Fibroblast of lung (primary cell): ENCODE measurements around the gene IL1B. TPM values are rescaled to one million over a fixed set of nuclear protein-coding genes. Genes with fewer than 3 reads are reported as not detected.

Source experiments
- DNase-seq, 2 donors: peaks; one replicate each; pipeline versions ENCODE4 v3.0.0 to v3.0.0-alpha.2; 2010; ENCODE audit warnings: low read depth in 2 of 2
- H2AFZ ChIP-seq: 2 replicates; pipeline ENCODE4 v1.5.1; 2012; ENCODE audit warnings: low read length, control low read depth, inconsistent platforms
- H3K27ac ChIP-seq: 2 replicates; pipeline ENCODE4 v1.5.1; 2011; ENCODE audit warnings: low read length, control low read depth; ENCODE audit not compliant: insufficient read depth
- H3K27me3 ChIP-seq: 2 replicates; pipeline ENCODE4 v1.5.1; 2011; ENCODE audit warnings: mild to moderate bottlenecking, low read length; ENCODE audit not compliant: control insufficient read depth, insufficient read depth
- H3K36me3 ChIP-seq: 2 replicates; pipeline ENCODE4 v1.5.1; 2011; ENCODE audit warnings: low read length; ENCODE audit not compliant: control insufficient read depth, insufficient read depth
- H3K4me1 ChIP-seq: 2 replicates; pipeline ENCODE4 v1.5.1; 2011; ENCODE audit warnings: low read length; ENCODE audit not compliant: control insufficient read depth, insufficient read depth; ENCODE audit errors: extremely low read depth
- H3K4me2 ChIP-seq: 2 replicates; pipeline ENCODE4 v1.5.1; 2011; ENCODE audit warnings: low read length, control low read depth; ENCODE audit not compliant: insufficient read depth; ENCODE audit errors: extremely low read depth
- H3K4me3 ChIP-seq, 4 experiments: fragments of 200-600 bp in 1 of 4; sonication (generic) in 1 of 4; replicated peaks in 1 of 4; 2 replicates each; pipeline ENCODE4 v1.5.1; 2011 to 2016; ENCODE audit warnings: low read length in 4 of 4, low read depth in 3 of 4, mild to moderate bottlenecking in 3 of 4, control low read depth in 2 of 4, inconsistent platforms in 1 of 4, mixed read lengths in 1 of 4; ENCODE audit not compliant: insufficient read depth in 1 of 4; ENCODE audit errors: control extremely low read depth in 1 of 4
- H3K79me2 ChIP-seq: 2 replicates; pipeline ENCODE4 v1.5.1; 2012; ENCODE audit warnings: mild to moderate bottlenecking, low read length, inconsistent platforms; ENCODE audit not compliant: control insufficient read depth, insufficient read depth
- H3K9ac ChIP-seq: 2 replicates; pipeline ENCODE4 v1.5.1; 2011; ENCODE audit warnings: mild to moderate bottlenecking, low read length, control low read depth; ENCODE audit not compliant: insufficient read depth
- H3K9me3 ChIP-seq: 2 replicates; pipeline ENCODE4 v1.5.1; 2012; ENCODE audit warnings: low read depth, low read length; ENCODE audit not compliant: control insufficient read depth, insufficient read depth
- H4K20me1 ChIP-seq: 2 replicates; pipeline ENCODE4 v1.5.1; 2011; ENCODE audit warnings: low read length; ENCODE audit not compliant: control insufficient read depth, insufficient read depth; ENCODE audit errors: extremely low read depth
- CTCF ChIP-seq, 2 donors: IDR thresholded peaks in 1 of 2; conservative IDR thresholded peaks in 1 of 2; 1 replicate in 1 of 2; 2 replicates in 1 of 2; pipeline ENCODE4 v1.5.1; 2011 to 2012; ENCODE audit warnings: low read length in 2 of 2, control low read depth in 1 of 2, inconsistent platforms in 1 of 2, low read depth in 1 of 2, mild to moderate bottlenecking in 1 of 2
- EZH2 ChIP-seq: IDR thresholded peaks from 2 replicates; pipeline ENCODE4 v1.5.1; 2012; ENCODE audit warnings: low read length, control low read depth, mild to moderate bottlenecking; ENCODE audit errors: missing control alignments
- polyA plus RNA-seq, 2 donors: library from polyadenylated mRNA; depleted of rRNA in 1 of 2; stranded (reverse) in 1 of 2; unstranded in 1 of 2; fragments of >200 nt; gene quantifications; 2 replicates each; pipeline ENCODE4 v1.2.1, GENCODE V29; 2011 to 2012; ENCODE audit warnings: missing spikeins in 1 of 2
- total RNA-seq: library from RNA; depleted of rRNA; stranded (reverse); fragments of >200 nt; gene quantifications from 2 replicates; pipeline ENCODE4 v1.2.1, GENCODE V29; 2014

The IL1B gene
- total and polyA plus RNA-seq, 2 donors (not counting 1 experiment from before 2014, with no cell fraction given), result 0.23 TPM; not detected in 1

- H4K20me1 ChIP-seq, result no peaks in the 10 kb centered on the region
- H3K36me3 ChIP-seq, result no peaks in the 10 kb centered on the region
- no peak overlapping the region for H3K4me3 ChIP-seq
- no peak for TF ChIP-seq EZH2
- TF ChIP-seq CTCF (conservative IDR thresholded peaks at IDR 0.05 in 1 of 2, IDR thresholded peaks at IDR 0.05 in 1 of 2; ENCODE audit: low read depth in 1 of 2, low read length in 2 of 2), result peak; percentile 64 to 73
- no peaks in the 10 kb centered on the region for H3K79me2 ChIP-seq
- no peak overlapping the region for H3K9ac ChIP-seq
- peaks cover 7% of the 10 kb centered on the region for H3K4me1 ChIP-seq
- no peak overlapping the region for H2AFZ ChIP-seq
- no peaks in the 10 kb centered on the region for H3K9me3 ChIP-seq
- no peaks in the 10 kb centered on the region for H3K27me3 ChIP-seq
- peak in 1 of 2 donors; percentile 21 for DNase-seq
- H3K4me2 ChIP-seq, result no peak overlapping the region
- H3K27ac ChIP-seq, result no peak overlapping the region
Observed at GRCh38 chr2:112884869-112885505, 48.4 kb upstream of the IL1B start.

GRCh38 chr2:112883669-112884068, 47.1 kb upstream of the IL1B start:
- no peaks in the 10 kb centered on the region for H3K27me3 ChIP-seq
- no peak overlapping the region for H2AFZ ChIP-seq
- DNase-seq, result no peak
- no peak overlapping the region for H3K9ac ChIP-seq
- H3K4me2 ChIP-seq, result no peak overlapping the region
- no peaks in the 10 kb centered on the region for H4K20me1 ChIP-seq
- H3K36me3 ChIP-seq, result no peaks in the 10 kb centered on the region
- peaks cover 7% of the 10 kb centered on the region for H3K4me1 ChIP-seq
- H3K9me3 ChIP-seq, result no peaks in the 10 kb centered on the region
- TF ChIP-seq EZH2 (no peak), CTCF (conservative IDR thresholded peaks at IDR 0.05 in 1 of 2, IDR thresholded peaks at IDR 0.05 in 1 of 2; ENCODE audit: low read depth in 1 of 2, low read length in 2 of 2) (no peak)
- H3K27ac ChIP-seq, result no peak overlapping the region
- no peaks in the 10 kb centered on the region for H3K79me2 ChIP-seq
- H3K4me3 ChIP-seq, result no peak overlapping the region

GRCh38 chr2:112881217-112881985, 44.8 kb upstream of the IL1B start:
- no peak overlapping the region for H3K4me2 ChIP-seq
- no peaks in the 10 kb centered on the region for H3K36me3 ChIP-seq
- peak; percentile 70 to 95 for DNase-seq
- no peak overlapping the region for H3K27ac ChIP-seq
- no peak overlapping the region for H3K4me3 ChIP-seq
- no peak overlapping the region for H2AFZ ChIP-seq
- no peaks in the 10 kb centered on the region for H4K20me1 ChIP-seq
- no peaks in the 10 kb centered on the region for H3K9me3 ChIP-seq
- H3K27me3 ChIP-seq, result no peaks in the 10 kb centered on the region
- H3K79me2 ChIP-seq, result no peaks in the 10 kb centered on the region
- TF ChIP-seq EZH2, result no peak
- no peak for TF ChIP-seq CTCF (conservative IDR thresholded peaks at IDR 0.05 in 1 of 2, IDR thresholded peaks at IDR 0.05 in 1 of 2; ENCODE audit: low read depth in 1 of 2, low read length in 2 of 2)
- peaks cover 7% of the 10 kb centered on the region for H3K4me1 ChIP-seq
- no peak overlapping the region for H3K9ac ChIP-seq
